HepG2 (cell line): Measurements from ENCODE around the gene LMBRD2. TPM values are rescaled to one million over a fixed set of nuclear protein-coding genes. Genes with fewer than 3 reads are reported as not detected.

Experiments
- AGO1 ChIP-seq: fragments of 200-400 bp; formaldehyde crosslinking; IDR thresholded peaks from 2 replicates; pipeline ENCODE4 v1.6.1; 2017; ENCODE audit warnings: mild to moderate bottlenecking, low read depth, low read length, moderate library complexity; ENCODE audit not compliant: poor library complexity, severe bottlenecking
- ARNT2 ChIP-seq: sonication (generic); formaldehyde crosslinking; IDR thresholded peaks from 2 replicates; pipeline ENCODE4 v1.8.0; 2022; ENCODE audit warnings: mild to moderate bottlenecking, low read depth, missing genetic modification reagents, moderate library complexity
- FIP1L1 ChIP-seq: fragments of 200-400 bp; formaldehyde crosslinking; IDR thresholded peaks from 2 replicates; pipeline ENCODE4 v1.6.1; 2018; ENCODE audit warnings: low read depth, mild to moderate bottlenecking, low read length, moderate library complexity, borderline replicate concordance; ENCODE audit not compliant: insufficient read depth
- GATAD2A ChIP-seq: IDR thresholded peaks from 2 replicates; pipeline ENCODE4 v1.6.1; 2016
- KMT2A ChIP-seq: sonication (generic); formaldehyde crosslinking; IDR thresholded peaks from 2 replicates; pipeline ENCODE4 v1.4.0; 2020; ENCODE audit warnings: missing genetic modification reagents
- REL ChIP-seq: sonication (generic); formaldehyde crosslinking; conservative IDR thresholded peaks from 2 replicates; pipeline ENCODE4 v1.8.0; 2022; ENCODE audit warnings: mild to moderate bottlenecking, missing genetic modification reagents, moderate library complexity
- ZC3H13 ChIP-seq: sonication (generic); formaldehyde crosslinking; IDR thresholded peaks from 2 replicates; pipeline ENCODE4 v1.8.1; 2023; ENCODE audit warnings: mild to moderate bottlenecking, missing genetic modification reagents, moderate library complexity
- ZNF292 ChIP-seq: sonication (generic); formaldehyde crosslinking; IDR thresholded peaks from 2 replicates; pipeline ENCODE4 v1.8.1; 2022; ENCODE audit warnings: mild to moderate bottlenecking, low read depth, missing genetic modification reagents, borderline replicate concordance
- ZNF484 ChIP-seq: sonication (generic); formaldehyde crosslinking; IDR thresholded peaks from 2 replicates; pipeline ENCODE4 v1.5.1; 2020; ENCODE audit warnings: mild to moderate bottlenecking, low read depth, missing genetic modification reagents, borderline replicate concordance
- ZNF564 ChIP-seq: sonication (generic); formaldehyde crosslinking; IDR thresholded peaks from 2 replicates; pipeline ENCODE4 v1.8.1; 2023; ENCODE audit warnings: mild to moderate bottlenecking, missing genetic modification reagents
- ZNF660 ChIP-seq: sonication (generic); formaldehyde crosslinking; IDR thresholded peaks from 2 replicates; pipeline ENCODE4 v1.5.1; 2020; ENCODE audit warnings: mild to moderate bottlenecking, low read depth, missing genetic modification reagents, borderline replicate concordance
- ZNF724P ChIP-seq: sonication (generic); formaldehyde crosslinking; IDR thresholded peaks from 2 replicates; pipeline ENCODE4 v1.8.0; 2022; ENCODE audit warnings: missing genetic modification reagents, borderline replicate concordance
- ZNF768 ChIP-seq: sonication (generic); formaldehyde crosslinking; IDR thresholded peaks from 2 replicates; pipeline ENCODE4 v1.4.0; 2020; ENCODE audit warnings: missing genetic modification reagents
- polyA plus RNA-seq, 8 experiments: library from polyadenylated mRNA; depleted of rRNA in 3 of 8; stranded (reverse) in 7 of 8; unstranded in 1 of 8; fragments of >200 nt; fragmentation: Illumina TruSeq in 4 of 8; extraction: Trizol in 4 of 8; gene quantifications; 2 replicates each; pipeline versions ENCODE4 v1.2.1 to v1.2.3, GENCODE V29; 2011 to 2016; ENCODE audit warnings: low read depth in 4 of 8, missing spikeins in 1 of 8, mixed read lengths in 1 of 8; ENCODE audit not compliant: insufficient read depth in 1 of 8
- total RNA-seq, 5 experiments: library from RNA; depleted of rRNA; stranded (reverse); fragments of >200 nt; fragmentation: Illumina TruSeq; extraction: Trizol; gene quantifications; 2 replicates each; pipeline ENCODE4 v1.2.3, GENCODE V29; 2016; ENCODE audit warnings: low read depth in 1 of 5
- TF ChIP-seq, protein P1 (sequence below): sonication (generic); formaldehyde crosslinking; IDR thresholded peaks from 2 replicates; pipeline ENCODE4 v1.5.0; 2020; ENCODE audit warnings: mild to moderate bottlenecking, missing genetic modification reagents, borderline replicate concordance
- TF ChIP-seq, protein P2 (sequence below): sonication (generic); formaldehyde crosslinking; IDR thresholded peaks from 2 replicates; pipeline ENCODE4 v1.4.0; 2020; ENCODE audit warnings: missing genetic modification reagents, mild to moderate bottlenecking, borderline replicate concordance
- TF ChIP-seq, protein P3 (sequence below): IDR thresholded peaks from 2 replicates; pipeline ENCODE4 v1.6.1; 2016; ENCODE audit warnings: low read depth
- TF ChIP-seq, protein P4 (sequence below): fragments of 450-650 bp; IDR thresholded peaks from 2 replicates; pipeline ENCODE4 v1.6.1; 2016
- TF ChIP-seq, protein P5 (sequence below): sonication (generic); formaldehyde crosslinking; IDR thresholded peaks from 2 replicates; pipeline ENCODE4 v1.8.1; 2023; ENCODE audit warnings: missing genetic modification reagents, mild to moderate bottlenecking, borderline replicate concordance

LMBRD2 gene
- total and polyA plus RNA-seq, 2 of the 13 experiments (the other 11 are each of a cell fraction or from before 2014, with no cell fraction given): 2.0 to 4.7 TPM

DNA sequence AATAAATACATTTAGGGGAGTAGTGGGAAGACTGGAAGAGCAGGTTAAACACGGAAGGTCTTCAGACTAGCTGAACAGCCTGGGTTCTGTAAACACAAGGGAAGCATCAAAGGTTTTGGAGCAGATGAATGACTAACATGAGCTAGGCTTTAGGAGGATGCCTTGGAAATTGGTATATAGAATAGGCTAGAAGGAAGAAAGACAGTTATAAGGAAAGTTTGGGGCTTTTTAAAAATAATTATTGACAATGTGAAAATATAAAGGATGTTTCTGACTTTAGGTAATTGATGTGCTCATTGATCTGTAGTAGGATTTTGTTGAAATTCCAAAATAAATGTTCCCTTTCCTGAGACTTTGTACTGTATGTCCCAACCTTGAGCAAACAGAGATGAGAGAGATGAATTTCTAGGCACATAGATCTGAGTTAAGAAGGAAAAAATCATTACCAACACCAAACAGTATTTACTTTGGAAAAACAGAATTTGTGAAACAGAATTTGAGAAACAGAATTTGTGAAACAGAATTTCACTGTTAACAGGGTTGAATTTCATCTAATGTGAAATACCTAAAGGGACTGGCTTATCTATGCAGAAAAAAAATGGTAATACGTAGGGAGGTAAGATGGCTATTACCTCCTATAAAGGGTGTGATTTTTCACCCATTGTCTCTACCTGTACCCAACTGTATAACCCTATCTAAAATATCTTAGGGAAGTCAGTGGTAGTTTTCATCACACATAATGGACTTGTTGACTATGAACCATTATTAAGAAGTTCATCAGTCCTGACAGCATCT, 29.1 kb upstream of the LMBRD2 start (continued):
- TF ChIP-seq GATAD2A (CRISPR knock-in tag): peak; percentile 97
- no peak for TF ChIP-seq ZNF724P
- no peak for TF ChIP-seq ZNF660 (CRISPR knock-in tag)
- TF ChIP-seq, protein P1, sequence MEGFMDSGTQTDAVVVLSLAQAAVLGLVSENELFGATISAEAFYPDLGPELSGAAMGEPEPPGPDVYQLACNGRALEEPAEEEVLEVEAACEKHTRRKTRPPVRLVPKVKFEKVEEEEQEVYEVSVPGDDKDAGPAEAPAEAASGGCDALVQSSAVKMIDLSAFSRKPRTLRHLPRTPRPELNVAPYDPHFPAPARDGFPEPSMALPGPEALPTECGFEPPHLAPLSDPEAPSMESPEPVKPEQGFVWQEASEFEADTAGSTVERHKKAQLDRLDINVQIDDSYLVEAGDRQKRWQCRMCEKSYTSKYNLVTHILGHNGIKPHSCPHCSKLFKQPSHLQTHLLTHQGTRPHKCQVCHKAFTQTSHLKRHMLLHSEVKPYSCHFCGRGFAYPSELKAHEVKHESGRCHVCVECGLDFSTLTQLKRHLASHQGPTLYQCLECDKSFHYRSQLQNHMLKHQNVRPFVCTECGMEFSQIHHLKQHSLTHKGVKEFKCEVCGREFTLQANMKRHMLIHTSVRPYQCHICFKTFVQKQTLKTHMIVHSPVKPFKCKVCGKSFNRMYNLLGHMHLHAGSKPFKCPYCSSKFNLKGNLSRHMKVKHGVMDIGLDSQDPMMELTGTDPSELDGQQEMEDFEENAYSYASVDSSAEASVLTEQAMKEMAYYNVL (CRISPR knock-in tag): 0 out of 2 replicates have a peak, but pooled peaks have one; percentile 16
- TF ChIP-seq ZNF292 (CRISPR knock-in tag): no peak
- TF ChIP-seq, protein P2, sequence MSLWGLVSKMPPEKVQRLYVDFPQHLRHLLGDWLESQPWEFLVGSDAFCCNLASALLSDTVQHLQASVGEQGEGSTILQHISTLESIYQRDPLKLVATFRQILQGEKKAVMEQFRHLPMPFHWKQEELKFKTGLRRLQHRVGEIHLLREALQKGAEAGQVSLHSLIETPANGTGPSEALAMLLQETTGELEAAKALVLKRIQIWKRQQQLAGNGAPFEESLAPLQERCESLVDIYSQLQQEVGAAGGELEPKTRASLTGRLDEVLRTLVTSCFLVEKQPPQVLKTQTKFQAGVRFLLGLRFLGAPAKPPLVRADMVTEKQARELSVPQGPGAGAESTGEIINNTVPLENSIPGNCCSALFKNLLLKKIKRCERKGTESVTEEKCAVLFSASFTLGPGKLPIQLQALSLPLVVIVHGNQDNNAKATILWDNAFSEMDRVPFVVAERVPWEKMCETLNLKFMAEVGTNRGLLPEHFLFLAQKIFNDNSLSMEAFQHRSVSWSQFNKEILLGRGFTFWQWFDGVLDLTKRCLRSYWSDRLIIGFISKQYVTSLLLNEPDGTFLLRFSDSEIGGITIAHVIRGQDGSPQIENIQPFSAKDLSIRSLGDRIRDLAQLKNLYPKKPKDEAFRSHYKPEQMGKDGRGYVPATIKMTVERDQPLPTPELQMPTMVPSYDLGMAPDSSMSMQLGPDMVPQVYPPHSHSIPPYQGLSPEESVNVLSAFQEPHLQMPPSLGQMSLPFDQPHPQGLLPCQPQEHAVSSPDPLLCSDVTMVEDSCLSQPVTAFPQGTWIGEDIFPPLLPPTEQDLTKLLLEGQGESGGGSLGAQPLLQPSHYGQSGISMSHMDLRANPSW: peak; percentile 84; the same call in 1 of the 2 replicates
- TF ChIP-seq, protein P3, sequence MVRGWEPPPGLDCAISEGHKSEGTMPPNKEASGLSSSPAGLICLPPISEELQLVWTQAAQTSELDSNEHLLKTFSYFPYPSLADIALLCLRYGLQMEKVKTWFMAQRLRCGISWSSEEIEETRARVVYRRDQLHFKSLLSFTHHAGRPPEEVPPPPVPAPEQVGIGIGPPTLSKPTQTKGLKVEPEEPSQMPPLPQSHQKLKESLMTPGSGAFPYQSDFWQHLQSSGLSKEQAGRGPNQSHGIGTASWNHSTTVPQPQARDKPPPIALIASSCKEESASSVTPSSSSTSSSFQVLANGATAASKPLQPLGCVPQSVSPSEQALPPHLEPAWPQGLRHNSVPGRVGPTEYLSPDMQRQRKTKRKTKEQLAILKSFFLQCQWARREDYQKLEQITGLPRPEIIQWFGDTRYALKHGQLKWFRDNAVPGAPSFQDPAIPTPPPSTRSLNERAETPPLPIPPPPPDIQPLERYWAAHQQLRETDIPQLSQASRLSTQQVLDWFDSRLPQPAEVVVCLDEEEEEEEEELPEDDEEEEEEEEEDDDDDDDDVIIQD: peak; percentile 83; the same call in 1 of the 2 replicates
- no peak for TF ChIP-seq KMT2A
- no peak for TF ChIP-seq ZC3H13 (CRISPR knock-in tag)
- TF ChIP-seq ARNT2: no peak
- TF ChIP-seq ZNF484 (CRISPR knock-in tag): no peak
- TF ChIP-seq AGO1: no peak
- TF ChIP-seq, protein P4, sequence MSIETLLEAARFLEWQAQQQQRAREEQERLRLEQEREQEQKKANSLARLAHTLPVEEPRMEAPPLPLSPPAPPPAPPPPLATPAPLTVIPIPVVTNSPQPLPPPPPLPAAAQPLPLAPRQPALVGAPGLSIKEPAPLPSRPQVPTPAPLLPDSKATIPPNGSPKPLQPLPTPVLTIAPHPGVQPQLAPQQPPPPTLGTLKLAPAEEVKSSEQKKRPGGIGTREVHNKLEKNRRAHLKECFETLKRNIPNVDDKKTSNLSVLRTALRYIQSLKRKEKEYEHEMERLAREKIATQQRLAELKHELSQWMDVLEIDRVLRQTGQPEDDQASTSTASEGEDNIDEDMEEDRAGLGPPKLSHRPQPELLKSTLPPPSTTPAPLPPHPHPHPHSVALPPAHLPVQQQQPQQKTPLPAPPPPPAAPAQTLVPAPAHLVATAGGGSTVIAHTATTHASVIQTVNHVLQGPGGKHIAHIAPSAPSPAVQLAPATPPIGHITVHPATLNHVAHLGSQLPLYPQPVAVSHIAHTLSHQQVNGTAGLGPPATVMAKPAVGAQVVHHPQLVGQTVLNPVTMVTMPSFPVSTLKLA: no peak
- no peak for TF ChIP-seq FIP1L1
- no peak for TF ChIP-seq ZNF564 (CRISPR knock-in tag)
- no peak for TF ChIP-seq REL
- TF ChIP-seq, protein P5, sequence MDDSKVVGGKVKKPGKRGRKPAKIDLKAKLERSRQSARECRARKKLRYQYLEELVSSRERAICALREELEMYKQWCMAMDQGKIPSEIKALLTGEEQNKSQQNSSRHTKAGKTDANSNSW (CRISPR knock-in tag): no peak
- TF ChIP-seq ZNF768 (CRISPR knock-in tag): no peak
